Gastrocnemius medialis (tissue), 4 donors: ENCODE results near the gene WDR13. TPM values are rescaled to one million over a fixed set of nuclear protein-coding genes. Genes with fewer than 3 reads are reported as not detected.

Experiments
- ATAC-seq, 2 donors: fragments of 150-250 bp; one replicate each; pipeline ENCODE4 v1.9.1; 2016
- DNase-seq, 2 donors: peaks; one replicate each; pipeline ENCODE4 v3.0.0-alpha.2; 2019
- H3K27ac ChIP-seq, 4 donors: fragments of 200-600 bp; sonication (generic); 1 replicate in 1 of 4; 2 replicates in 3 of 4; pipeline ENCODE4 v1.5.1; 2016 to 2018; ENCODE audit warnings: mild to moderate bottlenecking in 2 of 4, moderate library complexity in 1 of 4
- H3K27me3 ChIP-seq, 3 donors: fragments of 200-600 bp; sonication (generic) in 2 of 3; 1 replicate in 1 of 3; 2 replicates in 2 of 3; pipeline versions ENCODE4 v1.5.1 to v1.6.0; 2016 to 2019; ENCODE audit warnings: mild to moderate bottlenecking in 1 of 3, moderate library complexity in 1 of 3
- H3K36me3 ChIP-seq, 2 donors: fragments of 200-600 bp; sonication (generic) in 1 of 2; one replicate each; pipeline ENCODE4 v1.5.1; 2017 to 2018
- H3K4me1 ChIP-seq, 2 donors: fragments of 200-600 bp; sonication (generic) in 1 of 2; one replicate each; pipeline ENCODE4 v1.5.1; 2016 to 2017; ENCODE audit warnings: mild to moderate bottlenecking in 2 of 2
- H3K4me3 ChIP-seq, 4 donors: fragments of 200-600 bp; sonication (generic) in 3 of 4; 1 replicate in 1 of 4; 2 replicates in 3 of 4; pipeline ENCODE4 v1.5.1; 2016 to 2019; ENCODE audit warnings: mild to moderate bottlenecking in 2 of 4
- H3K9me3 ChIP-seq, 3 donors: fragments of 200-600 bp; sonication (generic) in 2 of 3; 1 replicate in 1 of 3; 2 replicates in 2 of 3; pipeline ENCODE4 v1.5.1; 2016 to 2019
- CTCF ChIP-seq, 5 experiments: fragments of 450-650 bp in 3 of 5; fragments of 200-600 bp in 2 of 5; sonication (generic) in 2 of 5; IDR thresholded peaks in 4 of 5; conservative IDR thresholded peaks in 1 of 5; 1 replicate in 4 of 5; 2 replicates in 1 of 5; pipeline ENCODE4 v1.5.1; 2016 to 2019; ENCODE audit warnings: antibody characterized with exemption in 5 of 5, mild to moderate bottlenecking in 3 of 5, moderate library complexity in 3 of 5
- POLR2A ChIP-seq, 2 donors: fragments of 450-650 bp; IDR thresholded peaks; one replicate each; pipeline ENCODE4 v1.6.1; 2017; ENCODE audit warnings: antibody characterized with exemption in 2 of 2, mild to moderate bottlenecking in 2 of 2, moderate library complexity in 2 of 2
- in situ Hi-C, 4 donors: fragments of 200-750 bp; cut with MboI; loops; one replicate each; pipeline versions ENCODE4 v1.15.0 to v1.8.0; 2017; ENCODE audit warnings: low sequenced_read_pairs in 4 of 4
- intact Hi-C: fragments of 100-400 bp; cut with DNase I; formaldehyde crosslinking; loops from one replicate; pipeline ENCODE4 v1.15.1; 2023; ENCODE audit warnings: low total_unique reads
- total RNA-seq, 4 donors: library from RNA; depleted of rRNA; stranded (reverse); fragments of >200 nt; gene quantifications; one replicate each; pipeline versions ENCODE4 v1.1.0 to v1.2.3, GENCODE V29; 2016

The WDR13 gene
- total RNA-seq, 4 donors from 2014 or later, result 82.7 to 143 (median 133) TPM

GRCh38 chrX:48560056-48560455 lies 37.2 kb upstream of the WDR13 start:
- in situ Hi-C loops (no loop called here), intact Hi-C loops (no loop called here)
- H3K4me3 ChIP-seq, result no peak overlapping the region
- H3K27me3 ChIP-seq, result no peaks in the 10 kb centered on the region
- no peaks in the 10 kb centered on the region for H3K9me3 ChIP-seq
- DNase-seq, result no peak
- ATAC-seq, result no peak
- no peaks in the 10 kb centered on the region for H3K4me1 ChIP-seq
- no peak for TF ChIP-seq POLR2A (IDR thresholded peaks at IDR 0.05)
- TF ChIP-seq CTCF (IDR thresholded peaks at IDR 0.05 in 4 of 5, conservative IDR thresholded peaks at IDR 0.05 in 1 of 5), result no peak
- H3K36me3 ChIP-seq, result peaks cover 0 to 12% of the 10 kb centered on the region in 2 donors
- H3K27ac ChIP-seq, result no peak overlapping the region

- H3K36me3 ChIP-seq, result peaks cover 0 to 9% of the 10 kb centered on the region in 2 donors
- no peaks in the 10 kb centered on the region for H3K9me3 ChIP-seq
- no peak for DNase-seq
- no peak overlapping the region for H3K27ac ChIP-seq
- no peaks in the 10 kb centered on the region for H3K27me3 ChIP-seq
- TF ChIP-seq CTCF (IDR thresholded peaks at IDR 0.05 in 4 of 5, conservative IDR thresholded peaks at IDR 0.05 in 1 of 5), result no peak
- no peak for TF ChIP-seq POLR2A (IDR thresholded peaks at IDR 0.05)
- in situ Hi-C loops (no loop called here), intact Hi-C loops (no loop called here)
- ATAC-seq, result no peak
- H3K4me1 ChIP-seq, result no peaks in the 10 kb centered on the region
- H3K4me3 ChIP-seq, result no peak overlapping the region
Measured at GRCh38 chrX:48560681-48561080, 36.6 kb upstream of the WDR13 start.

DNA sequence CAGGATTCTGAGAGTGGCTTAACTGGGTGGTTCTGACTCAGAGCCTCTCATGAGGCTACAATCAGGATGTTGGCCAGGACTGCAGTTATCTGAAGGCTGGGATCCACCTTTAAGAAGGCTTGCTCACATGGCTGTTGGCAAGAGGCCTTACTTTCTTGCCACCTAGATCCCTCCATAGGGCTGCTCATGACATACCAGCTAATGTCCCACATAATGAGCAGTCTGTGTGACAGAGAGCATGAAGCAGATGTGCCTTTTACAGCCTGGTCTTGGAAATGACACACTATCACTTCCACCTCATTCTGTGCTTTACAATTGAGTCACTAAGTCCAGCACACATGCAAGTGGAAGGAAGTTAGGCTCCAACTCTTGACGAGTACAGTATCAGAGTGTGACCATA lies 27.3 kb upstream of the WDR13 start:
- no peaks in the 10 kb centered on the region for H3K9me3 ChIP-seq
- no peaks in the 10 kb centered on the region for H3K36me3 ChIP-seq
- no peak for ATAC-seq
- H3K4me1 ChIP-seq, result no peaks in the 10 kb centered on the region
- TF ChIP-seq CTCF (IDR thresholded peaks at IDR 0.05 in 4 of 5, conservative IDR thresholded peaks at IDR 0.05 in 1 of 5), result no peak
- no peak for TF ChIP-seq POLR2A (IDR thresholded peaks at IDR 0.05)
- no peak overlapping the region for H3K4me3 ChIP-seq
- H3K27me3 ChIP-seq, result no peaks in the 10 kb centered on the region
- intact Hi-C loops, result loop anchor here (10.0 kb wide), 1 partner anchor 95 kb away; the partner anchor contains the start of genes FTSJ1 and SLC38A5
- no peak overlapping the region for H3K27ac ChIP-seq
- DNase-seq, result no peak
- in situ Hi-C loops, result no loop called here

DNA sequence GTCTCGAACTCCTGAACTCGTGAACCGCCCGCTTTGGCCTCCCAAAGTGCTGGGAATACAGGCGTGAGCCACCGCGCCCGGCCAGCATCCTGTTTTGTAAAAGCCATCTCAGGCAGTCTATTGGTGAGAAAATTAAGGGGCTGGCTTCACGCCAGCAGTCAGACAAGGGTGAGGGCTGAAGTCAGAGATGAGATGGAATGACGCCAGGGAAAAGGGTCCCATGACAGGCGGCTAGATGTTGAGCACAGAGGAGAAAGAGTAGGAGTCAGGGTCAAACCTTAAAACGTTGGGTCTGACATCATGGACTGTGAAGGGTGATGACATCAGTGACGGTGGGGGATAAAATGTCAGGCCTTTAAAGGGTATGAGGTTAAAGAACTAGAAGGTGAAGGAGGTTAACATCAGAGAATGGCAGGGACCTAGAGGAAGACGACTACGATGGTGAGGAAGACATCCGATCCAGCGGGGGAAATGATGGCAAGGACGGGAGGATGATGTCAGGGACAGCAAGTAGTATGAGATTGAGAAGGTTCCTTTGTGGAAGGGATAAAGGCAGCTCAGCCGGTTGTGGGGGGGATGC lies 23.5 kb upstream of the WDR13 start:
- TF ChIP-seq CTCF (IDR thresholded peaks at IDR 0.05 in 4 of 5, conservative IDR thresholded peaks at IDR 0.05 in 1 of 5) (no peak), POLR2A (IDR thresholded peaks at IDR 0.05) (no peak)
- intact Hi-C loops (loop anchor here (1.0 to 10.0 kb wide), 3 partner anchors 24 to 99 kb away; partner anchors contain the start of genes FTSJ1, SLC38A5, TBC1D25 and WDR13), in situ Hi-C loops (no loop called here)
- peaks cover 0 to 35% of the 10 kb centered on the region in 2 donors for H3K36me3 ChIP-seq
- DNase-seq (peak; percentile 6 to 37), ATAC-seq (peak in 1 of 2 donors; percentile 46)
- H3K27ac ChIP-seq, result peak overlapping the region; percentile 94 to 99 (median 98)
- peak overlapping the region; percentile 64 to 89 (median 81) for H3K4me3 ChIP-seq
- H3K9me3 ChIP-seq, result no peaks in the 10 kb centered on the region
- no peaks in the 10 kb centered on the region for H3K27me3 ChIP-seq
- H3K4me1 ChIP-seq, result peaks cover 11 to 14% of the 10 kb centered on the region in 2 donors
